Colonic mucosa (tissue), 4 donors: ENCODE measurements around the gene PRKAR1B. TPM values are rescaled to one million over a fixed set of nuclear protein-coding genes. Genes with fewer than 3 reads are reported as not detected.

ENCODE experiments used
- DNase-seq: peaks from one replicate; pipeline ENCODE4 v3.0.0-alpha.2; 2020
- H3K27ac ChIP-seq: fragments of 200-600 bp; one replicate; pipeline ENCODE4 v1.8.0; 2021
- H3K27me3 ChIP-seq: fragments of 200-600 bp; one replicate; pipeline ENCODE4 v1.8.0; 2021
- H3K36me3 ChIP-seq: fragments of 200-600 bp; one replicate; pipeline ENCODE4 v1.8.0; 2021
- H3K4me1 ChIP-seq: fragments of 200-600 bp; one replicate; pipeline ENCODE4 v1.8.0; 2021; ENCODE audit warnings: mild to moderate bottlenecking
- H3K4me3 ChIP-seq: fragments of 200-600 bp; one replicate; pipeline ENCODE4 v1.8.0; 2021
- H3K9ac ChIP-seq, 2 donors: one replicate each; pipeline ENCODE4 v1.7.0; 2013; ENCODE audit warnings: control low read depth in 2 of 2, low read depth in 2 of 2, low read length in 2 of 2
- H3K9me3 ChIP-seq: fragments of 200-600 bp; one replicate; pipeline ENCODE4 v1.8.0; 2021
- intact Hi-C: fragments of 100-400 bp; cut with DNase I; formaldehyde crosslinking; loops from one replicate; pipeline ENCODE4 v1.14.1; 2022
- total RNA-seq, 2 donors: library from RNA; stranded (reverse); fragmentation: NEBNext Ultra II Directional in 1 of 2; extraction: Animal tissue kit (Norgen Biotek cat#: 25700) in 1 of 2; gene quantifications; one replicate each; pipeline ENCODE4 v1.2.1, GENCODE V29; 2021
- TF ChIP-seq, protein P1 (sequence below): fragments of 200-600 bp; IDR thresholded peaks from one replicate; pipeline ENCODE4 v1.8.0; 2022; ENCODE audit warnings: antibody characterized with exemption, mild to moderate bottlenecking
- donor health status: healthy.
- donor health status: DM: no; HTN: no; CAD: no.
- donor health status: DM: no; HTN: no; CAD: no.

PRKAR1B gene
- total RNA-seq, 2 donors from 2014 or later = 19.2 to 32.8 TPM

GRCh38 chr7:586494-586893, 140.6 kb downstream of the PRKAR1B start:
- TF ChIP-seq, protein P1, sequence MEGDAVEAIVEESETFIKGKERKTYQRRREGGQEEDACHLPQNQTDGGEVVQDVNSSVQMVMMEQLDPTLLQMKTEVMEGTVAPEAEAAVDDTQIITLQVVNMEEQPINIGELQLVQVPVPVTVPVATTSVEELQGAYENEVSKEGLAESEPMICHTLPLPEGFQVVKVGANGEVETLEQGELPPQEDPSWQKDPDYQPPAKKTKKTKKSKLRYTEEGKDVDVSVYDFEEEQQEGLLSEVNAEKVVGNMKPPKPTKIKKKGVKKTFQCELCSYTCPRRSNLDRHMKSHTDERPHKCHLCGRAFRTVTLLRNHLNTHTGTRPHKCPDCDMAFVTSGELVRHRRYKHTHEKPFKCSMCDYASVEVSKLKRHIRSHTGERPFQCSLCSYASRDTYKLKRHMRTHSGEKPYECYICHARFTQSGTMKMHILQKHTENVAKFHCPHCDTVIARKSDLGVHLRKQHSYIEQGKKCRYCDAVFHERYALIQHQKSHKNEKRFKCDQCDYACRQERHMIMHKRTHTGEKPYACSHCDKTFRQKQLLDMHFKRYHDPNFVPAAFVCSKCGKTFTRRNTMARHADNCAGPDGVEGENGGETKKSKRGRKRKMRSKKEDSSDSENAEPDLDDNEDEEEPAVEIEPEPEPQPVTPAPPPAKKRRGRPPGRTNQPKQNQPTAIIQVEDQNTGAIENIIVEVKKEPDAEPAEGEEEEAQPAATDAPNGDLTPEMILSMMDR = no peak
- H3K4me1 ChIP-seq = no peaks in the 10 kb centered on the region
- H3K27me3 ChIP-seq = no peaks in the 10 kb centered on the region
- H3K36me3 ChIP-seq = no peaks in the 10 kb centered on the region
- intact Hi-C loops = no loop called here
- H3K27ac ChIP-seq = no peak overlapping the region
- no peak overlapping the region for H3K9ac ChIP-seq
- no peaks in the 10 kb centered on the region for H3K9me3 ChIP-seq
- H3K4me3 ChIP-seq = no peak overlapping the region
- DNase-seq = no peak

GRCh38 chr7:585873-586272, 141.2 kb downstream of the PRKAR1B start:
- DNase-seq = no peak

GRCh38 chr7:585229-585711, 141.8 kb downstream of the PRKAR1B start:
- H3K4me3 ChIP-seq = no peak overlapping the region
- H3K36me3 ChIP-seq = no peaks in the 10 kb centered on the region
- intact Hi-C loops = no loop called here
- H3K27me3 ChIP-seq = no peaks in the 10 kb centered on the region
- no peak overlapping the region for H3K9ac ChIP-seq
- no peaks in the 10 kb centered on the region for H3K9me3 ChIP-seq
- no peaks in the 10 kb centered on the region for H3K4me1 ChIP-seq
- TF ChIP-seq, protein P1 = no peak
- DNase-seq = no peak
- no peak overlapping the region for H3K27ac ChIP-seq

More at GRCh38 chr7:585873-586272, 141.2 kb downstream of the PRKAR1B start:
- TF ChIP-seq, protein P1 = no peak
- no peaks in the 10 kb centered on the region for H3K36me3 ChIP-seq
- no peaks in the 10 kb centered on the region for H3K9me3 ChIP-seq
- H3K4me1 ChIP-seq = no peaks in the 10 kb centered on the region
- no peaks in the 10 kb centered on the region for H3K27me3 ChIP-seq
- no peak overlapping the region for H3K27ac ChIP-seq
- no peak overlapping the region for H3K4me3 ChIP-seq
- intact Hi-C loops = no loop called here
- H3K9ac ChIP-seq = no peak overlapping the region

- no peak for DNase-seq
- H3K4me3 ChIP-seq = no peak overlapping the region
- H3K27me3 ChIP-seq = no peaks in the 10 kb centered on the region
- no peak overlapping the region for H3K27ac ChIP-seq
- H3K9me3 ChIP-seq = no peaks in the 10 kb centered on the region
- no peak overlapping the region for H3K9ac ChIP-seq
- H3K4me1 ChIP-seq = no peaks in the 10 kb centered on the region
- H3K36me3 ChIP-seq = no peaks in the 10 kb centered on the region
- intact Hi-C loops = no loop called here
- TF ChIP-seq, protein P1 = no peak
These were observed 142.3 kb downstream of the PRKAR1B start for GRCh38 chr7:584820-585219.

DNA sequence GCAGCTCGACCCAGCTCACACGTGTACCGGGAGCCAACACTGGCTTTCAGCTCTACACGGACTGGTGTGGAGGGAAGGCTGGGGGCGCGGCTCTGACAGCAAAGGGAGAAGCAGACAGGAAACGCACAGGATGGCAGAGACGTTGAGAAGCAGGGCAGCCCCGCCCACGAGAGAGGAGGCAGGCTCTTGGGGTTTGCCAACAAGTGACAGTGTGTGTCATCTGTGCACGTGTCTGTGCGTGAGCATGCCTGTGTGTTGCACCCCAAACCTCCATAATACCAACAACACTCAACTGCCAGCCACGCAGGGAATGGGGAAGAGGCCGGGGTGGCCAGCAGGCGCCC, 143.0 kb downstream of the PRKAR1B start:
- Histone ChIP-seq H3K4me3 (no peak overlapping the region), H3K9me3 (no peaks in the 10 kb centered on the region), H3K4me1 (no peaks in the 10 kb centered on the region), H3K36me3 (no peaks in the 10 kb centered on the region), H3K27me3 (no peaks in the 10 kb centered on the region), H3K9ac (no peak overlapping the region), H3K27ac (no peak overlapping the region)
- TF ChIP-seq, protein P1 = no peak
- DNase-seq = peak; percentile 37
- intact Hi-C loops = no loop called here
